Activated CD4-positive, alpha-beta T cell treated with anti-CD3 and anti-CD28 coated beads, Interleukin-2, amount 10 ng/mL, durations not matched to agents 24 days and 14 days (primary cell): Measurements from ENCODE around the gene NEDD1. TPM values are rescaled to one million over a fixed set of nuclear protein-coding genes. Genes with fewer than 3 reads are reported as not detected.

Source experiments
- DNase-seq: peaks from one replicate; pipeline ENCODE4 v3.0.0; 2022
- H3K27ac Mint-ChIP-seq: one replicate; pipeline ENCODE4 v1.8.0; 2022; ENCODE audit warnings: mild to moderate bottlenecking, mixed read lengths
- H3K27me3 Mint-ChIP-seq: one replicate; pipeline ENCODE4 v1.8.0; 2022; ENCODE audit warnings: mixed read lengths
- H3K36me3 Mint-ChIP-seq: one replicate; pipeline ENCODE4 v1.8.0; 2022; ENCODE audit warnings: low read depth, mild to moderate bottlenecking, mixed read lengths
- H3K4me1 Mint-ChIP-seq: one replicate; pipeline ENCODE4 v1.8.0; 2021; ENCODE audit warnings: mixed read lengths
- H3K4me3 Mint-ChIP-seq: one replicate; pipeline ENCODE4 v1.8.0; 2022; ENCODE audit warnings: mild to moderate bottlenecking, moderate library complexity, mixed read lengths
- H3K9me3 Mint-ChIP-seq: one replicate; pipeline ENCODE4 v1.8.0; 2021; ENCODE audit warnings: mixed read lengths
- intact Hi-C: fragments of 100-400 bp; cut with micrococcal nuclease; formaldehyde crosslinking; loops from one replicate; pipeline ENCODE4 v1.15.1; 2023
- total RNA-seq: library from RNA; stranded (reverse); gene quantifications from 2 replicates; pipeline ENCODE4 v1.2.3, GENCODE V29; 2022

Gene NEDD1
- total RNA-seq, 1 donor from 2014 or later = 58.8 TPM

GRCh38 chr12:96882862-96883261 is 24.2 kb upstream of the NEDD1 start:
- no peaks in the 10 kb centered on the region for H3K36me3 Mint-ChIP-seq
- H3K4me3 Mint-ChIP-seq = no peak overlapping the region
- intact Hi-C loops = no loop called here
- peaks cover 11% of the 10 kb centered on the region for H3K27me3 Mint-ChIP-seq
- H3K4me1 Mint-ChIP-seq = no peaks in the 10 kb centered on the region
- H3K9me3 Mint-ChIP-seq = no peaks in the 10 kb centered on the region
- peak; percentile 25 for DNase-seq
- H3K27ac Mint-ChIP-seq = no peak overlapping the region

DNA sequence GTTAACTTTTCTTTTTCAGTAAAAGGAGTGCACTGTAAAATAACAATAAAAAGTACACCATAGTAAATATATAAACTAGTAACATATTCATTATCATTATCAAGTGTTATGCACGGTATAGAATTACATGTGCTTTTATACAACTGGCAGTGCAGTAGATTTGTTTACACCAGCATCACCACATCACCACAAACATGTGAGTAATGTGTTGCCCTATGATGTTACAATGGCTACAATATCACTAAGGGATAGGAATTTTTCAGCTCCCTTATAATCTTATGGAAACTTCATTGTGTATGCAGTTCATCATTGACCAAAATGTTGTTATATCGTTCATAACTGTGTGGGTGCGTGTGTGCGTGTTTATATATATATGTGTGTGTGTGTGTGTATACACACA is 23.5 kb upstream of the NEDD1 start:
- H3K36me3 Mint-ChIP-seq = no peaks in the 10 kb centered on the region
- H3K27ac Mint-ChIP-seq = no peak overlapping the region
- intact Hi-C loops = no loop called here
- H3K4me3 Mint-ChIP-seq = no peak overlapping the region
- no peaks in the 10 kb centered on the region for H3K4me1 Mint-ChIP-seq
- peaks cover 5% of the 10 kb centered on the region for H3K27me3 Mint-ChIP-seq
- DNase-seq = peak; percentile 10
- H3K9me3 Mint-ChIP-seq = no peaks in the 10 kb centered on the region

GRCh38 chr12:96886998-96887677 is 19.9 kb upstream of the NEDD1 start:
- H3K27me3 Mint-ChIP-seq = peaks cover 8% of the 10 kb centered on the region
- DNase-seq = no peak
- peaks cover 2% of the 10 kb centered on the region for H3K4me1 Mint-ChIP-seq
- intact Hi-C loops = no loop called here
- no peak overlapping the region for H3K4me3 Mint-ChIP-seq
- H3K36me3 Mint-ChIP-seq = no peaks in the 10 kb centered on the region
- no peaks in the 10 kb centered on the region for H3K9me3 Mint-ChIP-seq
- no peak overlapping the region for H3K27ac Mint-ChIP-seq

GRCh38 chr12:96889273-96889933 is 17.7 kb upstream of the NEDD1 start:
- DNase-seq = no peak
- peaks cover 11% of the 10 kb centered on the region for H3K27me3 Mint-ChIP-seq
- H3K27ac Mint-ChIP-seq = no peak overlapping the region
- H3K9me3 Mint-ChIP-seq = peaks cover 9% of the 10 kb centered on the region
- H3K4me3 Mint-ChIP-seq = no peak overlapping the region
- peaks cover 2% of the 10 kb centered on the region for H3K4me1 Mint-ChIP-seq
- H3K36me3 Mint-ChIP-seq = no peaks in the 10 kb centered on the region
- intact Hi-C loops = no loop called here

GRCh38 chr12:96890331-96890730 is 16.7 kb upstream of the NEDD1 start:
- no peak overlapping the region for H3K4me3 Mint-ChIP-seq
- DNase-seq = no peak
- no peak overlapping the region for H3K27ac Mint-ChIP-seq
- intact Hi-C loops = no loop called here
- H3K9me3 Mint-ChIP-seq = peaks cover 9% of the 10 kb centered on the region
- peaks cover 2% of the 10 kb centered on the region for H3K4me1 Mint-ChIP-seq
- peaks cover 14% of the 10 kb centered on the region for H3K27me3 Mint-ChIP-seq
- no peaks in the 10 kb centered on the region for H3K36me3 Mint-ChIP-seq

DNA sequence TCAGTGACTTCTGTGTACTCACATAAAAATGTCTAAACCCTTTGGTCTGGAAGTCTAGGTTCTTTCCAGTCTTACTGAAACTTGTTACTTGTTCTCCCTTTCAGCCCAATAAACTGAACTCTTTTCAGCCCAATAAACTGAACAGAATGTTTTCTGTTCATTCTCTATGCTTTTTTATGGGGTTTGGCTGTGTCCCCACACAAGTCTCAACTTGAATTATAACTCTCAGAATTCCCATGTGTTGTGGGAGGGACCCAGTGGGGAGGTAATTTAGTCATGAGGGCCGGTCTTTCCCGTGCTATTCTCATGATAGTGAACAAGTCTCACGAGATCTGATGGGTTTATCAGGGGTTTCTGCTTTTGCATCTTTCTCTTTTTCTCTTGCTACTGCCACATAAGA is 15.0 kb upstream of the NEDD1 start:
- intact Hi-C loops = no loop called here
- H3K4me3 Mint-ChIP-seq = no peak overlapping the region
- no peak for DNase-seq
- H3K4me1 Mint-ChIP-seq = peaks cover 2% of the 10 kb centered on the region
- no peaks in the 10 kb centered on the region for H3K36me3 Mint-ChIP-seq
- peaks cover 14% of the 10 kb centered on the region for H3K27me3 Mint-ChIP-seq
- H3K27ac Mint-ChIP-seq = no peak overlapping the region
- H3K9me3 Mint-ChIP-seq = peaks cover 9% of the 10 kb centered on the region

DNA sequence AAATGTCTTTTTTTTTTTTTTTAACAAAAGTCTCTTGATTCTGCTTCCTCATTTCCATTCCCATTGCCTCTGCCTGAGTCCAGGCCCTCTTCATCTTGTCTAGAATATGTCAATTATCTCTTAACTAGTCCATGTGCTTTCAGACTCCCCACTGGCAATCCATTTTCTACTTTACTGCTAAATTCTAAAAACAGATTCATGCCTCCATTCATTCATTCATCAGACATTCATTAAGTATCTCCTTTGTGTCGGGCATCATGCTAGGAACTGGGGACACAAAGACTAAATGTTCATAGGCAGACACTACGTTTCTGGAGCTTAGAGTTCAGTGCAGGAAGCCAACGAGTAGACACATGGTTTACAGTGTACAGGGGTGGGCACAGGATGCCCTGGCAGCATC is 9.6 kb upstream of the NEDD1 start:
- H3K27me3 Mint-ChIP-seq = peaks cover 5% of the 10 kb centered on the region
- H3K4me1 Mint-ChIP-seq = no peaks in the 10 kb centered on the region
- peaks cover 9% of the 10 kb centered on the region for H3K9me3 Mint-ChIP-seq
- no peak for DNase-seq
- intact Hi-C loops = no loop called here
- no peaks in the 10 kb centered on the region for H3K36me3 Mint-ChIP-seq
- no peak overlapping the region for H3K27ac Mint-ChIP-seq
- no peak overlapping the region for H3K4me3 Mint-ChIP-seq

DNA sequence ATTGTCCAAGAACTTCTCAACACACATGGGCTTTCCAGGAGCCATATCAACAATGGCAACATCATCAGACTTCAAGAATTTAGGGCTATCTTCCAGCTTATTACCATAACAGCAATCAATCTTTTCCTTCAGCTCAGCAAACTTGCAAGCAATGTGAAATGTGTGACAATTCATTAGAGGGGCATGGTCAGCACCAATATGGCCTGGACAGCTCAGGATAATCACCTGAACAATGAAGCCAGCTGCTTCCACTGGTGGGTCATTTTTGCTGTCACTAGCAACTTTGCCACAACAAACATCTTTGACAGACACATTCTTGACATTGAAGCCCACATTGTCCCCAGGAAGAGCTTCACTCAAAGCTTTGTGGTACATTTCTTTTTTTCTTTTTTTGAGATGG is 5.9 kb upstream of the NEDD1 start:
- DNase-seq = no peak
- Mint-ChIP-seq H3K27me3 (peaks cover 10% of the 10 kb centered on the region), H3K36me3 (no peaks in the 10 kb centered on the region), H3K9me3 (no peaks in the 10 kb centered on the region), H3K4me3 (no peak overlapping the region), H3K4me1 (peaks cover 5% of the 10 kb centered on the region), H3K27ac (no peak overlapping the region)
- intact Hi-C loops = loop anchor here (10.0 kb wide), 3 partner anchors 706 to 1494 kb away; partner anchors contain the start of genes ELK3 and METAP2

GRCh38 chr12:96902076-96902475 is 5.0 kb upstream of the NEDD1 start:
- H3K4me3 Mint-ChIP-seq = no peak overlapping the region

GRCh38 chr12:96906498-96906848 is 584 bp upstream of the NEDD1 start:
- H3K4me1 Mint-ChIP-seq = peaks cover 42% of the 10 kb centered on the region
- H3K36me3 Mint-ChIP-seq = peaks cover 31% of the 10 kb centered on the region
- peak overlapping the region; percentile 97 for H3K4me3 Mint-ChIP-seq
- peak overlapping the region; percentile 98 for H3K27ac Mint-ChIP-seq
- DNase-seq = no peak
- H3K27me3 Mint-ChIP-seq = peaks cover 10% of the 10 kb centered on the region
- H3K9me3 Mint-ChIP-seq = no peaks in the 10 kb centered on the region
- intact Hi-C loops = loop anchor here (2.0 to 10.0 kb wide), 9 partner anchors 14 to 1596 kb away; partner anchors contain the start of genes AMDHD1, CCDC38, ELK3 and METAP2

More at GRCh38 chr12:96902076-96902475, 5.0 kb upstream of the NEDD1 start:
- peaks cover 9% of the 10 kb centered on the region for H3K4me1 Mint-ChIP-seq
- intact Hi-C loops = loop anchor here (10.0 kb wide), 3 partner anchors 707 to 1493 kb away; partner anchors contain the start of genes ELK3 and METAP2
- no peaks in the 10 kb centered on the region for H3K9me3 Mint-ChIP-seq
- DNase-seq = no peak
- H3K27me3 Mint-ChIP-seq = peaks cover 10% of the 10 kb centered on the region
- H3K27ac Mint-ChIP-seq = no peak overlapping the region
- no peaks in the 10 kb centered on the region for H3K36me3 Mint-ChIP-seq

DNA sequence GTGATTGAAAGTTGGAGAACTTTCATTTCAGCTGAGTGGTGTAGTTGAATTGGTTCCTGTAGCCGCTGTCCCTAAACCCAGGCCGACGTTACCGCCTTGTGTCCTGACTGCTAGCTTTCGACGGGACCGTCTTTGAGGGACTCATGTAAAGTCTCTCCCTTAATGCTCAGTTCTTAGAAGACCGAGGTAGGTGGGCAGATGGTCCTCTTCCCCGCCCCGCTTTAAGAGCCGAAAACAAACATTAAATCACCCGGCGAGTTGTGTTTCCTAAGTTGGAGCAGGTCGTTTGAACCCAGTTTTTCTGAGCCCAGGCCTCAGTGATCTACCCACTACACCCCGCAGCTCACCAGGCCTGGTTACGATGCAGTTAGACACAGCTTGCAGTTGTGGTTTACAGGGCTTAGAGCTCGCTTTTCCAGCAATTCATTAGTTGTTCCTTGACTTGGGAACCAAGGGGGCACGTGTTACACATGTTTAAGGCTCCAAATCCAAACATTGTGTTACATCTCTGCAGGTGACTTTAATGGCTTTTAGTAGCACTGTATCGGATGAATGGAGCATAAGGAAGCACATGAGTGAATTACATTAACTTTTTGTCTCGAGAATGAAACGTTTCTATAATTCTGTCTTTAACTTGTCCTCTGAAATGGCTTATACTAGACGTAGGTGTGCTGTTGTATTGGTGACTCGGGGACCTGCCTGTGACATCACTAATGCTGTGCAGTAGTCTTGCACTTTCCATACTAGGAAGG is 790 bp downstream of the NEDD1 start:
- DNase-seq = peak; percentile 77
- Mint-ChIP-seq H3K27ac (peak overlapping the region; percentile 95), H3K4me1 (peaks cover 44% of the 10 kb centered on the region), H3K4me3 (peak overlapping the region; percentile 97), H3K36me3 (peaks cover 34% of the 10 kb centered on the region), H3K9me3 (no peaks in the 10 kb centered on the region), H3K27me3 (peaks cover 10% of the 10 kb centered on the region)
- intact Hi-C loops = loop anchor here (1.0 to 10.0 kb wide), 10 partner anchors 13 to 1594 kb away; partner anchors contain the start of genes AMDHD1, CCDC38, ELK3 and LTA4H

- peaks cover 10% of the 10 kb centered on the region for H3K27me3 Mint-ChIP-seq
- H3K4me3 Mint-ChIP-seq = peak overlapping the region; percentile 97
- no peak for DNase-seq
- no peaks in the 10 kb centered on the region for H3K9me3 Mint-ChIP-seq
- peaks cover 46% of the 10 kb centered on the region for H3K4me1 Mint-ChIP-seq
- intact Hi-C loops = loop anchor here (5.0 to 10.0 kb wide), 6 partner anchors 714 to 1594 kb away; partner anchors contain the start of genes AMDHD1, CCDC38, ELK3 and METAP2
- peak overlapping the region; percentile 95 for H3K27ac Mint-ChIP-seq
- H3K36me3 Mint-ChIP-seq = peaks cover 38% of the 10 kb centered on the region
Observed at GRCh38 chr12:96908423-96908675, 1.3 kb downstream of the NEDD1 start.

DNA sequence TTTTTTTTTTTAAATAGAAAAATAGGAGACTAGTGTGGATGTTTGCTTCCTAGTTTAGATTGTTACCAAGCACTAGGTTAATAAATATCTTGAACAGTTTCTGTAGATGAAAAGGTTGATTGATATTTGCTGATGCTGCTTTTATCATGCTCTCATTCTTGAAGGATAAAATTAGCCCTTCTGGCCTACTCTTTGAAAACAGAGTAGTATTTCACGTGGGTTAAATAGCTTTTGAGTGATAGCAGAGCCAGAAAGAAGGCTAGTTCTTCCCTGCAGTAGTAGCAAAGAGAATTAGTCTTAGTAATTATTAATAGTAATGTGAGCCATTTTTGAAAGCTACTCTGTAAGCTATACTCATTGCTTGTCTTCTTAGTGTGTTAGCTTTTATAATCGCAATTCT is 5.2 kb downstream of the NEDD1 start:
- no peaks in the 10 kb centered on the region for H3K27me3 Mint-ChIP-seq
- no peak overlapping the region for H3K4me3 Mint-ChIP-seq
- H3K36me3 Mint-ChIP-seq = peaks cover 61% of the 10 kb centered on the region
- H3K9me3 Mint-ChIP-seq = peaks cover 7% of the 10 kb centered on the region
- no peak overlapping the region for H3K27ac Mint-ChIP-seq
- peaks cover 46% of the 10 kb centered on the region for H3K4me1 Mint-ChIP-seq
- DNase-seq = no peak
- intact Hi-C loops = no loop called here

GRCh38 chr12:96912943-96913342 is 5.9 kb downstream of the NEDD1 start:
- Mint-ChIP-seq H3K27me3 (no peaks in the 10 kb centered on the region), H3K9me3 (peaks cover 7% of the 10 kb centered on the region), H3K27ac (no peak overlapping the region), H3K4me3 (no peak overlapping the region), H3K4me1 (peaks cover 42% of the 10 kb centered on the region), H3K36me3 (peaks cover 57% of the 10 kb centered on the region)
- no peak for DNase-seq
- intact Hi-C loops = no loop called here
